HG03103 (cell line): ENCODE measurements around the gene TTC28.

Source experiments
- ATAC-seq: cut with Tn5 transposase; IDR thresholded peaks from one replicate; pipeline ENCODE4 v1.9.1; 2021; ENCODE audit warnings: low read depth; ENCODE audit not compliant: unreplicated experiment

TTC28 gene

DNA sequence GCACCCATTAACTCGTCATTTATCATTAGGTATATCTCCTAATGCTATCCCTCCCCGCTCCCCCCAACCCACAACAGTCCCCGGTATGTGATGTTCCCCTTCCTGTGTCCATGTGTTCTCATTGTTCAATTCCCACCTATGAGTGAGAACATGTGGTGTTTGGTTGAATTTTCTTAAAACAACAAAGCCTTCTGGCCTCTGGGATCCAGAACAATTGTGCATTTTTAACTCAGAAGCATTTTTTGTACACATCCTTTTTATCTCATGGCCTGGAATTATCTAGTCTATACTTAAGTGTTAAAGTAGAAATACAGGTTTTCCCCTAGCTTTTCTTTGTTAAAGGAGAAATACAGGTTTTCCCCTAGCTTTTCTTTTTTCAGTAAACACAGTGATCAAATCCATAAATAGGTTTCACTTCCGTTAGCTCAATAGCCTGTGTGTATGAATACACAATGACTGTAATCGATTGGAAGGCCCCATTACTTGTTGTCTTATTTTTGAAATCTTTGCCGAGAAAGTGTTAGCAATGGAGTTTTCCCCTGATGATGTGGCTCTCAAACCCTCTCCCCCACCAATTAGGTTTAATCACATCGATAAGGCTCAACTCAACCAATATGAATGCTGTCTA is 635.0 kb downstream of the TTC28 start:
- ATAC-seq = no peak

DNA sequence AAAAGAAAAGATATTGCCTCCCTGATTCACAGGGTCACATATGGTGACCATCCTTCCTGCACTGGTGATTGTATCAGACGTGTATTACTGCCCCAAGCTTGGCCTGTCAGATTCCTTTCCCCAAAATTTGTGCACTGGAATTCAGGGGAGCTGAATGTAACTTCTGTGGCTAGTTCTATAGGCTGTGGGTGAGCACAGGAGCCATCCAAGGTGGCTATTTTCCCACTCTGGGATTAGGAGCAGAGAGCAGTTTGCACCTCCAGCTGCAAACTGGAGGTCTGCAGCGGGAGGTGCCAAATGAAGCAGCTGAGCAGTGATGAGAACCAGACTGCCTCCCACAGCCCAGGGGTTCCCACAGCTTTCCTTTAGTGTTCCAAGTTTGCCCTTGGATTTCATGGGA is 636.4 kb downstream of the TTC28 start:
- no peak for ATAC-seq

DNA sequence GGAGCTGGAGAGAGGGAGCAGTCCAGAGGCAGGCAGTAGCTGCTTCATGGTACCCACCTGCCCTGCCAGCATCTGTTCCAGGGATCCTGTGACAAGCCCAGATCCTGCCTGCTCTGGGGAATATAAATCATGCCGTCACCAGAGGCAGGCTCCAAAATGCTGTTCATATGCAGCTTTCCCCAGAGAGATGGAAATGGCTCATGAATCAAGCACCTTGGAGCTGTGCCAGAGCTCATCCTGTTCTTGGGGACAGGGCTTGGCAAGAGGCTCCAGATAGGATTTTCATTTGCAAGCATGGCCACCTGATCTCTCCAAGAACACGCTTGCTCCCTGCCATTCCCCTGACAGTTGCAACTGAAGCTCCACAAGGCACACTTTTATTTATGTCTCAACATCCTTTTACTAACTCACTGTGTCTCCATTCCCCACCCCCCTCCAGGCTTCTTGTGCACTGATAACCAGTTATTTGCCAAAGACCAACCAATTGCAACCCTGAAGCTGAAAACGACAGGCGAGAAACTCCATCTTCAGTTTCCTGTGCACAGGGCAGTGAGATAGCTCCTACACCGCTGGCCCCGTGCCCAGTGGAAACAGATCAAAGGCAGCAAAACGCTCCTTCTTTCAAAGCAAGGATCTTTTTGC is 644.8 kb downstream of the TTC28 start:
- no peak for ATAC-seq

DNA sequence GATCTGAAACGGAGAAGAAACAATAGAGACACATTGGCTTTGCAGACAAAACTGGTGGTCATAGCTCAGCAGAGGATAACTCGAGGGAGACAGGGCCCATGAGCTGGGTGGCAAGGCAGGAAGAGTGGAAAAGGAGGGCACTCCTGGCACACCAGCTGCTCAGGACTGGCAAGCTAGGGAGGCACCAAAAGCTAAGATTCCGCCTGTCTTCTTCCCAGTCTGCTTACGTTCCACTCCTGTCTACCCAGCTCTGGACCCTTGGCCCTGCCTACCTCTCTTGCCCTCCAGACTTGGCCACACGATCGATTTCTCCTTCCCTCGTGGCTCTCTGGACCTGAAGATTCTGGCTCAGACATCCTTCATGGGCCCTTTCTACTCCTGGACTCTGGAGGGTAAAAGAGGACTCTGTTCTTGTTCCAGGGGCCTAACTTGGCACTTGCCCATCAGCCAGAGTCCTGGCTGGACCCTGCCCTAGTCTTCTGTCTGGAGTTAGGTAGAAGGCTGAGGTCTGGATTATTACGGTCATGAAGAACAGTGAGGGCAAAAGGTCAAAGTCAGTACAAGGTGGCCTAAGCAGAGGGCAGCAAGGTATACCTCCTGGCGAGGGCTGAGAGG is 645.4 kb downstream of the TTC28 start:
- ATAC-seq = no peak

DNA sequence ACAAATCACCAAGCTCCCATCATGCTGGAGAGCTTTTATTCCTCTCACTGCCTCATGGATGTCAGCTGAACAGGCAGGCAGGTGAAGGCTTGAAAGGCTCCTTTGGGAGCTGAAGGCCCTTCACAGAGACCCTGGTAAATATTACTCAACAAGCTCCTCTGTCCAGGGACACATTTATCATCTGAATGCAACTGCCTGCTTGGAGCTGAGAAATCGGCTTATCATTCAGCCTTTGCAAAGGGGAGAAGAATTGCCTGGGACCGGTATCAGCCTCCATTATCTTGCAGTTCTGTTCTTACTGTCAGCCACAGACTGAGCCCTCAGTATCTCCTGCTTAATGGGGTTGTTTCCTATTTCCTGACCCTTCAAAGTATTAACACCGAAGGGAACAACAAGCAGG is 646.8 kb downstream of the TTC28 start:
- no peak for ATAC-seq

DNA sequence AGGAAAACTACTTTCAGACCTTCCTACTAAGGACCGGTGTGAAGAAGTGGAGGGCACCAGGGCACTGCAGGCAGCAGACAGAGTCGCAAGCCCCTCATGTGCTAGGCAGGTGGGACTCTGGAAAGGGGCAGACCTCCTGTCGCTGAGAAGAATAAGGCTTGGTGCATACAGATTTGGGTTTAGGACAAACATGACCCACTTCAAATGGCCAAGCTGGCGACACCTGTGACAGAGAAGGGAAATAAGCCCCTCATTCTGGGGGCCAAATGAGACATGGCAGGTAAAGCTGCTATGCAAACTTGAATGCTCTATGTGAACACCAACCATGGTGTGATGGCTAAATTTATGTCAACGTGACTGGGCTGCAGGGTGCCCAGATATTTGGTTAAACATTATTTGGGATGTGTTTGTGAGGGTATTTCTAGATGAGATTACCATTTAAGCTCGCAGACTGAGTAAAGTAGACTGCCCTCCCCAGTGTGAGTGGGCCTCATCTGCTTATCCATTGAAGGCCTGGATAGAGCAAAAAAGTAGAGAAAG is 648.2 kb downstream of the TTC28 start:
- no peak for ATAC-seq

DNA sequence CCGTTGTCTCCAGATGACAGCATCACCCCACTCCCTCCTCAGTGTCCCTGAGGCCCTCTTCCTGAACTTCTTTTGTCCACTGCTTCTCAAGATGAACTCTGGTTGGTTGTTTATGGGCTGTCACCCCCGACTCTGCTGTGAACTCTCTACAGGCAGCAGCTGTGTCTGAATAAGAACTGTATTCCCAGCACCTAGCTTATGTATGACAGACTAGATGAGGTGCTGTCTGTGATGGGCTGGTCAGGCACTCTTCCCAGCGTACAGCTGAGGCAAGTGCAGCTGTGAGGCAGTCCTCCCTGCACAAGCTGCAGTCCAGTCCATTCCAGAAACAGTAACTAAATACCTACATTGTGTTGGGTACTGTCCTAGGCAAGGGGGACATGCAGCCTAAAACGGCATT is 649.2 kb downstream of the TTC28 start:
- no peak for ATAC-seq

DNA sequence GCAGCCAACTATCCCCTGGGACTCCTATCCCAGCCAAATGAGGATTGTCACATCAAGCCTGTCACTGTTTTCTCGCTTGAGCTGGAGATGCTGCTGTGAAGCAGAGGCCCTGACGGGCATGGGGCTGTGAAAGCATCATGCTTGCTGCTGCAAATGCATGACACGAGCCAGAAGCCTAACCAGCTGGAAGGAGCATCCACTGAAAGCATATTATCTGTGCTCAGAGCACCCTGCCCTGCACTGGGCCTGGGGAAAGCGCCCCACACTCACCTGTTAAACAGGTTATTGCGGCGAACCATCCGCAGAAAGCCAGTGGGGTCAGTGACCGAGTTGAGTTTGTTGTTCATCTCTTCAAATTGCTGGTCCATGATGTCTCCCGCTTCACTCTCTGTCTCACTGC is 649.7 kb downstream of the TTC28 start:
- ATAC-seq = no peak

DNA sequence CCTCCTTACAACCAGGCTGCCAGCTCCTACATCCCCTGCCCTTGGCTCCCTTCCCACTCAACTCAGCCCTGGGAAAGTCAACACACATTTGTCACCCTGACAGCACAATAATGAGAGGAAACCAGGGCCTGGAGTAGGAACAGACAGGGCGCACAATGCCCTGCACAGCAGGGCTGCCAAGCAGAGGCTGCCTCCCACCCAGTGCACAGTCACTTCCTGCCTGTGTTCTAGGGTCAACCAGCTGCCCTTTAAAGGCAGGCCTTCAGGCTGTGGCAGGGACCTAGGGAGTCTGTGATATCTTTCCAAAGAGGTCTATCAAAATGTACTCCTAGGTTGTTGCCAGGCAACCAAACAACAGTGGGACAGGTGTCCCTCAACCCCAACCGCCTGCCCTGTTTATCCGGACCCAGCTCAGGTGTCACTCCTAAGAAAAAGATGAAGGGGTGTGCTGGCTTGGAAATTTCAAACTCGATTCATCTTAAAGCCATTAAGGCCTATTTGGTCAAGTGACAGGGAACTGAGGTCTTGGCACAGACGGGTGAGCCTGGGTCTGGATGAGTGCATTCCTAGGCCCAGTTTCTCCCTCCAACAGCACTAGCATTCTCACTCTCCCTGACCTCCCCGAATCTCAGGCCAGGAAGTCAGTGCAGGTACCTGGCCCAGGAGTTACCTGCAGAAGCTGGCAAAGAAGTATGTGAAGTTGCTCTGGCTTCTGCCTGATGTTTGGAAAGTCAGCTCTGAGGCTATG is 650.3 kb downstream of the TTC28 start:
- no peak for ATAC-seq

DNA sequence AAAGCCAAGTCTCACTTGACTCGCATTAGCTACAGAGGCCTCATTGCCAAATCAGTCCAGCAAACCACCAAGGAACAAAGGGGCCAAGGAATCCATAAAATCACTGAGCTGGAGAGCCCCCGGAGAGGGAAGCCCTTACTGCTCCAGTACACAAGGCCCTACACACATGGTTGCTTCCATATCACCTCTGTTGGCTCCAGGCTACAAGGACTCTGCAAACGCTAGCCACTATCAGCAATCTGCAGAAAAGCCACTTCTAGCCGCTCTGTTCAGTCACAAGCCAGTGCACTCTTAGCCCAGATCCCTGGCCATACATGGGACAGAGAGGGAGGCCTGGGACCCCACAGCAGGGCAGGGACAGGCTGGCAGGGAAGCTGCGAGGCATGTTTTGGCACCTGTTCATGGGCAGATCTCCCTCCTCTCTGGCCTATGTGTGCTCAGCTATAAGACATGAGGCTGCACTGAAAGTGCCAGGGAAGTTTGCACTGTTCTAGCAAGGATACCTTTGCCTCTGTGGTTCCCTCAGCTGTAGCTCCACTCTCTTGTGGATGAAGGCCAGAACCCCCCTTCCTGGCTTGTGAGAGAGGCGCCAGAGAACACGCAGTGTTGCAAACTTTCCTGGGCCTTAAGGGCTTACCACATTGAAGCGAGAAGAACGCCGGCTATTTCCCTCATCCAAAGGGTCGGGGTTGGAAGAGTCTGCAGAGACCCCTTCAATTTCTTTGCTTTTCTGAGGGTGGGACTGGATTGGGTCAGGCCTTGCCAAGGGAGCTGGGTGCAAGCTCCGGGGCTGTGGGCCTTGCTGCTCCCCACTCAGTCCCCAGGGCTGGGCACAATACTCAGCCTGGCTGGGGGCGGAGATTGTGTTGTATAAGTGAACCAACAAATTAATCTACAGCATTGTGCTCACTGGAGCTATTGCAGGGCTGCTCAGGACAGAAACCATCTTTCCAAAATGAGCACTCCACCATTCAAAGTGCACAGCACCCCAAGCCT is 651.9 kb downstream of the TTC28 start:
- no peak for ATAC-seq

DNA sequence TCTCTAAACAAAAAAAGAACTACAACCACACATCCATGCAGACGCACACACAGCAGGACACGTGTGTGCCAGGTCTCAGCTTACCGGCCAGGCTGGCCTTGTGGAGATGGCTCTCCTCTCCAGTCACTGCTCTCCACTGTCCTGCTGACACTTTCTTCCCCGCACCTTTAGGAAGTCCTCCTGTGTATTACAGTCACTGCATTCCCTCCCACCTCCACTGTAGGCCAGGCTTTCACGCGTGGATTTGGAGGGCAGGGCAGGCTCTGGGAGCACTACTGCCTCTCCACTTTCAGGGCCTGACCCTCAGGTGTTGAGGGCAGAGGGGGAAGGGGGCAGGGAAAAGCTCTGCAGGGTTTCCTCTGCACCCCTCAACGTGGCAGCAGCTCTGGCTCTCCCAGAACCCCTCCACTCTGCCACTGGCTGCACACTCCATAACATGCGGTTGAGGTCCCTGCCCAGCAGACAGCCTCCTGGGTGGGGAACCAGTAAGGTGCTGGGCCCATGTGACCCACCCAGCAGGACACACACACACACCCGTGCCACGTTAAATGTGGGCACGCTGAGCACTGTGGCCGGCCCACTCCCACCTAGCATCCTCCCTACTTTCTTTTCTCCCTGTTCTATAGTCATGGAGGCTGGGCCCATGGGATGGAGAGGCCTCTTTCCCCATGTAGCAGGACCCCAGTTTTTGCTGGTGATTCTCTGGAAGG is 653.6 kb downstream of the TTC28 start:
- no peak for ATAC-seq

DNA sequence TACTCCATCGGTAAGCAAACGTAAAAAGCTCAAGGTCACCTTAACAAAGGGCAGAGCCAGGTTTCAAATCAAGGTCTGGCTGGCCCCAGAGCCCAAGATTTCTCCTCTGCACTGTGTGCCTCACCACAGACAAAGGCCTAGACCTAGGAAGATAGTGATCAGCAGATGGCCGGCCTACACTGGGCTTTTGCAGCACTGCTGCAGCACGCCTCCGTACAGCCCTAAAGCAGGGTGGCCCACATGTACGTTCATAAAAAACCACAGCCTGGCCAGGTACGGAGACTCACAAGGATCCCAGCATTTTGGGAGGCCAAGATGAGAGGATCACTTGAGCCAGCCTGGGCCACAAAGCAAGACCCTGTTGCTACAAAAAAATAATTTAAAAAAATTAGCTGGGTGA is 654.3 kb downstream of the TTC28 start:
- ATAC-seq = no peak

DNA sequence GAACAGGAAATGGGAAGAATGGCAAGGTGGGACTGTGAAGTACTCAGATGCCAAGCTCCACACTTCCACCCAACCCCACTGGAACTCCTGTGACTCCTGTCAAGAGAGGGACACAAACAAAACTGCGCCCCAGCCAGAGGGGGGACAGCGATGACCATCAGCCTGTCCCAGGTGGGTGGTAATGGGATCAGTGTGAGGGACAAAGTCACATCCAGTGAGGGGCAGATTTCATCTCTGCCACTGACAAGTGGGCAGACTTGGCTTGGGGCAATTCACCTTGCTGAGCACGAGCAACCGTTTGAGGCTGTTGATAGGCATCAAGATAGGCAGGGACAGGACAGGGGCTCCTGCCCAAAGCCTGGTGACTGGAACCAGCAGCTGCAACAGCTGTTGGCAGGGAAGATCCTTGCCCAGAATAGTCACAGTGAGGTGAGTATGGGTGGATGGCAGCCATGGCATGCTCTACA is 655.2 kb downstream of the TTC28 start:
- no peak for ATAC-seq

DNA sequence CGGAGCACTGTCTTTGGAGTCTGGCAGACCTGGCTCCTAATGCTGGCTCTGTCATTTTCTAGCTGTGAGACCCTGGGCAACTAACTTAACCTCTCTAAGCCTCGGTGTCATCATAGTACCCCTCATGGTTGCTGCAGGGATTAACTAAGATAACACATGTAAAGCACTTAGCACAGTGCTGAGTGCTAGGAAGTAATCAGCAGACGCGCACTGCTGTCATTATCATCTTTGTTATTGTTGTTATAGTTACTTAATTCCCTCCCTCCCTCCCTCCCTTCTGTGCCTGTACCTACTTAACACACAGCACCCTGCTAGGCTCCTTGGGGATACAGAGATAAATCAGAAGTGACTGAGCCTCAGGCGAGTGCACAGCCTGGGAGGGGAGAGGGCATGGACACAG is 655.9 kb downstream of the TTC28 start:
- no peak for ATAC-seq

DNA sequence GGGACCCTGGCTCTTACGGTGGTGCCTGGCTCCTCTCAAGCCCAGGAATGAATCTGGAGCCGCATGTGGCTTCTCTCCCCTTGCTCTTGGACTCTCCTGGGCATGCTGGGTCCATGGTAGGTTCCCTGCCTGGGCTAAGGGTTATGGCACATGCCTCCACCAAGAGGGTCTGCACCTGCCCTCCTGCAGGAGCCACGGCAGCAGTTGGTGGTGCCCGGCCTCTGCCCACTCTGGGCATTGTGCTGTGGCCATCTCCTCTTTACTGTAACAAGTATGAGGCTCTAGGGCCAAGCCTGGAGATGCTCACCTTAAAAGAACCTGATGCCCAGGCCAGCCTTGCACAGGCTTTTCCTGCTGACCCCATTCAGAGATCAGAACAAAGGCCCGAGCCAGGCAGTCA is 656.6 kb downstream of the TTC28 start:
- no peak for ATAC-seq

DNA sequence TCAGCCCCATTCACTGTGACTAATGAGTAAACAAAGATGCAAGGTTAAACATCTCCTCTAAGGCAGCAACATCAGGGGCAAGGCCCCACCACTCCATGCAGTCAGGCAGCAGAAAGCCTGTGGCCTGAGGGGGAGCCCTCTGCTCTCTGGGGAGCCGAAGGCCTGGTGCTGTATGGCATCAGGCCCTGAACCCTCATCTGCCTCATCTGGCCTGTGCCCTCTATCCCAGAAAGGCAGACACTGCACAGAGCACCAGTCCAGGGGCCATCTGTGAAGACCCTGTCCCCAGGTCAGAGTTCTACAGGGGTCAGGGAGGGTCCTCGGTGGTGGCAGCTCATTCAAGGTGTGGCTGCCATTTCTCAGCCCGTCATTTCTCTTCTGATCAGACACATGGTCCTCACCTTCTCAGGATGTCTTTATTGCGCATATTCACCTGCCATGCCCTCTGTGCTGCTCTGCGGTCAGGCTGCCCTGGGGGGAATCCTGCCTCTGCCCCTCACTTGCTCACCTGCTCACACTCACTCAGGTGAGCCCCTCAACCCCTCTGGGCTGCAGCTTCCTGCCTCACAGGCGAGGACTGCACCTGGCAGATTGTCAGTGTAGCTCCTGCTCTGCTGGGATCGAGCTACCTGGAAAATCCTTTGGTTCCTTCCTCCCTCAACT is 657.5 kb downstream of the TTC28 start:
- no peak for ATAC-seq

DNA sequence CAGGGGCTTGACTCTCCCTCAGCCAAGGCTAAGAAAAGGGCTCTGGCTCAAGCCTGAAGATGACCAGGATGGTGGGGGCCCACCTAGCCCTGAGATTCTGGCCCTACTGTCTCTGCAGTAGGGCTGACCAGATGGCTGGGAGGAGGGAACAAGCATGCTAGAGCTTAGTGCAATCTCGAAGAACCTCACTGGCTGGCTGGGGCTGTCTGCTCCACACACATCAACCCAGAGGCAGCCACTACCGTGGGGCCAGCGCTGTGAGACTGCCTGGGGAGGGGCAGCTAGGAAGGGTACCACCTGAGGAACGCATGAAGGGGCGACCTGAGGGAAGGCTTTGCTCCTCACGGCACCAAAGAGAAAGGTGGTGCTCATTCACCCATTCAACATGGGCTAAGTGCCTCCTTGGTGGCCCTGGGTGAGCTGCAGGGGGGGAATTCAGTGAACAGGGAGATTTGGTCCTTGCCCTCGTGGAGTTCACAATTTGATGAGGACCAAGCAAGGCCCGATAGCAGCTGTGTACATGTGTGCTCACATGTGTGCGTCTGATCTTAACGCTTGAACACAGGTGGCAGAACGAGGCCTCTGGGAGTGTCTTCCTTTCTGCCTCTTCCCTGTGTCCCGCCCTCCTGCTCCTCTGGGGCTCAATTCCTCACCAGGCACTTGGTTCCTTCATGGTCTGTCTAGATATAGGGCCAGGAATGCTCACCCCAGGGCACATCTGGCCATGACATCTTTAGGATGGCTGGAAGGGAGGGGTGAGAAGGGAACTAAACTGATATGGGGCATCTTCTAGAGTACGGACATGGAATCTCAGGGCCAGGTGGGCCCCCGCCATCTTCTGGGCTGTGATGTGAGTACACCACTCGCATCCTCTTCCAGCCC is 658.3 kb downstream of the TTC28 start:
- ATAC-seq = no peak
